GM18870 (cell line): Measurements from ENCODE around the gene FRMPD2.
"Not testable (repeated sequence)": the region's sequence is repeated elsewhere in the genome, so short reads cannot be mapped to it uniquely, and the experiment has no call there.

Experiments used
- ATAC-seq: cut with Tn5 transposase; IDR thresholded peaks from one replicate; pipeline ENCODE4 v1.9.1; 2021; ENCODE audit warnings: moderate library complexity; ENCODE audit not compliant: unreplicated experiment

FRMPD2 gene

DNA sequence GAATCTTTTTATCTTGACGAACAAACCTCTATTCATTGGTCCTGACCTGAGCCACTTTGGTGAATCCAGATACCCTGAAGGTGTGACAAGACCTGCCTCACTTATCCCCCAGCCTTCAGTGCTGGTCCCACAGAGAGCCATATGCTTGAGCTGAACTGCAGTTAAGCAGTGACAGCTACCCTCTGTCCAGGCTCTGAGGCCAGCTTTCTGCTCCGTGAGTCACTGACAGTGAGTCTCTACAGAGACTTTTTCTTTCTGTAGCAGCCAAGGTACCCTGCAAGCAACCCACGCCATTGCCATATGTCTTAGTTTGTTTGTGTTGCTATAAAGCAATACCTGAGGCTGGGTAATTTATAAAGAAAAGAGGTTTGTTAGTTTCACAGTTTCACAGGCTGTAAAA is 133.5 kb downstream of the FRMPD2 start:
- ATAC-seq: not testable (repeated sequence)

DNA sequence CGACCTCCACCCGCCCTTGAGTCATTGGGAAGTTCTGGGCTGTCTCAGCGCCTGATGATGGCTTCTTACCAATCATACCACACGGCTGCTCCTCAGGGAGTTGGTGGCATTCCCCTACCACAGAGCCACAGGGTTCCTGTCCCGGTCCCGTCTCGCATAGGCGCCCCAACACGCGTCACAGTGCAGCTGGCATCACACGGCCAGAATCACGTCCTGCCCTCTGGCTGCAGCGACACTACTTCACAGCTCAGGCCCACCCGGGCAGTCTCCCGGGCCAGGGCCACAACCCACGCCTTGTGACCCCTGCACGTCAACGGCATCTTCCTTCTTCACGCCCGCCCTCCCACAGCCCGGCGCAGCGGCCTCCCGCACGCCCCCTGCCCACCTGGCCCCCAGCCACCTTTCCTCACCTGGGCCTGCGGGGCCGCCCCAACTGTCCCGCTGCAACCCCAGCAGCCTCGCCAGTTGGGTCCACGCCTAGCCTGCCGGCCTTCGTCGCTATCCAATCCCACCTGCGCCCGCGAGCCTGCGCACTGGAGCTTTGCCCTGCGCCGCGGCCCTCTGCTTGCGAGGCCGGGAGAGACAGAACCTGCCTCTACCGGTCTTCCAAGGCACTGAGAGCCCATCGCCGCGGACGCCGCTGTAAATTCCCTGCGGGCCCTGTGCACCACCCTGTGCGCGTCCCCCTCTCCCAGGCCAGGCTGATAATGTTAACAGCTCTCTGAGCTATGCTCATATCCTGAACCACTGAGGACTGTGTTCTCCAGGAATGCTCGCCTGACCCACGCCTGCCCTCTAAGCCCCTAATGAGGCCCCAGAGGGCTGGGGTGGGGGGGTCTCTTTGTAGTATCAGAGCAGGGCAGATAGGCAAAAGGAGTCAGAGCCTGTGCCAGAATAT is 134.3 kb downstream of the FRMPD2 start:
- ATAC-seq: not testable (repeated sequence)

- ATAC-seq: not testable (repeated sequence)
Measured at GRCh38 chr10:48128954-48129353, 145.5 kb downstream of the FRMPD2 start.

DNA sequence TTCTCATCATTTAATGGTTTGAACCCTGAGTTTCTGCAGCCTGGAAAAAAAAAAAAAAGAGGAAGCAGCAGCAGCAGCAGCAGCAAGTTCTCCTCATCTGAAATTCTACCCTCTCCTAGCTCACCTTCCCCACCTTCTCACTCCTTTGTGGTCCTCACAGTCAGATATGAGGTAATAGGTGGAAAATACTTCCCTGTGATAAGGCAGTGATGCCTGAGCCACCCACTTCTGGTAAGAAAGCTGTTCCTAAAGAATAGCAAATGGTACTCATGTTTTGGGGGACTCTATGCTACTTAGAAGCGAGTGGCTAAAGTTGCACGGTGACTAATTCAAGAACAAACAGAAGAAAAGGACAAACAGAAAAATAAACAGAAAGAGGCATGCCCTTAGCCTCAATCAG is 148.2 kb downstream of the FRMPD2 start:
- ATAC-seq: not testable (repeated sequence)

DNA sequence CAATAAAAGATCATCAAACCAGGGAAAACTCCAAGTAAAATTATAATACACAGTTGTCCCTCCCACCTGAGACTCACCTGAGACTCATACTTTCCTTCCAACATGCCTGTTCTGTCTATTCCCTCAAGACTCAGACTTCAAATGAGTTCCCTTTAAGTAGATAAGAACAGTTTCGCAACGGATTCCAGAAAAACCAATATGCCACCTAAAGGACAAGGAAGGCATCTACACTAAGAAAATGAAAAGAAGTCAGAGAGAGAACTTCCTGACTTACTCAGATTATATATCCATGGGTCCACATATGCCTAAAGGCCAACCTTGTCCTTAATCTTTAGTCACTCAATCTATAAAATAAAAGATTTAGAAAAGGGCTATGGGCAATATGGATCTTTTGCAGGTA is 148.9 kb downstream of the FRMPD2 start:
- not testable (repeated sequence) for ATAC-seq

DNA sequence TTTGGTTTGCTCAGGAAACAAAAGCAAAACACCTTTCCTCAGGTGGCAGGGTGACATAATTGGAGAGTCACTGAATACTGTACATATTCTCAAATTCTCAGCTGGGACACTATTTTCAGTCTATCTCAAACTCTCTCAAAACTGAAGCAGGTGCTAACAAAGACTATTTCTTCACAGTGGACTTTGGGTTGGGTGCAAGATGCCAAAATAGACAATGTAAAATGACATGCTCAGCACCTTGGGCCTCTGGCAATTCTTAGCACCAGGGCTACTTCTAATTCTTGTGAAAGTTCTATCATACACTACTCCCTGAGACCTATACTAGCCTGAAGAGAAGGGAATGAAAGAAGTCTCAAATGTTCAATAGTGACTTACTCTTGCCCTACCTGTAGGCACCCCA is 151.9 kb downstream of the FRMPD2 start:
- ATAC-seq: not testable (repeated sequence)

- ATAC-seq: not testable (repeated sequence)
Measured at GRCh38 chr10:48110277-48110676, 164.2 kb downstream of the FRMPD2 start.
